Stimulated activated CD8-positive, alpha-beta memory T cell treated with anti-CD3 and anti-CD28 coated beads, Interleukin-2, amount 100 ng/mL, for 48 hours (primary cell): ENCODE results near the gene CCDC9B.

ENCODE experiments used
- DNase-seq, 2 donors: peaks; one replicate each; pipeline ENCODE4 v3.0.0-alpha.2; 2020; ENCODE audit warnings: low read depth in 2 of 2

Gene CCDC9B

DNA sequence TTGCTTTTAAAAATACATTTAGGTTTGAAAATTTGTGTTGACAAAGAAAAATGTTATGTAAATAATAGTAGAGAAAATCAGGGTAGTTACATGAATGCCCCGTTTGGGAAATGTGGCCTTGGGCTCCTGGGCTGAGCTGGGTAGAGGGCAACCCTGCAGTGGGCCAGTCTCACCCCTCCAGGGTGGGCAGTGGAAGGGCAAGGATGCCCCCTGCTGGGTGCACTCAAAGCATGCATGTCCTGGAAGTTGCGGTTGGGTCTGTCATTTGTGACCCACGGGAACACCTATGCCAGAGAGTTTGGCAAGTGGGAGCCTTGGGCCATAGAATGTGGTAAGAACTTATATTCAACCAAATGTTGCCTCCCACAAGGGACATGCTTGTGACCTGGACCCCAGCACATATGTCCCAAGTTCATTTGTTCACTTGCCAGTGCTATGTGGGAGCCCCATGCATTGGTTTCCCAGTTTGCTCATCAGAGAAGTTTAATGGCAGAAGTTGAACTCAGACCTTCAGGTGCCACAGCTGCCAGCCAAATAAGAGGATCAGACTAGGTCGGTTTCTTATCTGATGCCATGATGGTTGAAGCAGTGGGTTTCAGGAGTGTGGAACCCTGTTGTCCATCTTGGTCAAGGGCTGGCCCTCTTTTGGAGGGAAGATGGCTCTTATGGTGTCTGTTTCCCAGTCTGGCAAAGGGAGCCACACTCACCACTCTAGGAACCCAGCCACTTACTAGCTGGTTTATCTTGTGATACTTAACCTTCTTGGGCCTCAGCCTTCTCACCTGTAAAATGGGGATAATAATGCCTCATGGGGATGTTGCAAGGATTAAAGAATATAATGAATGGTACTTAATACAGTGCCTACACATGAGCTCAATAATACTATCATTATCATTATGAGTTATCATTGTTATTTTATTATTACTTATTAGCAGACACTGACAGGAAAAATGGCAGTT, 30.5 kb downstream of the CCDC9B start:
- DNase-seq: peak; percentile 49 to 55

DNA sequence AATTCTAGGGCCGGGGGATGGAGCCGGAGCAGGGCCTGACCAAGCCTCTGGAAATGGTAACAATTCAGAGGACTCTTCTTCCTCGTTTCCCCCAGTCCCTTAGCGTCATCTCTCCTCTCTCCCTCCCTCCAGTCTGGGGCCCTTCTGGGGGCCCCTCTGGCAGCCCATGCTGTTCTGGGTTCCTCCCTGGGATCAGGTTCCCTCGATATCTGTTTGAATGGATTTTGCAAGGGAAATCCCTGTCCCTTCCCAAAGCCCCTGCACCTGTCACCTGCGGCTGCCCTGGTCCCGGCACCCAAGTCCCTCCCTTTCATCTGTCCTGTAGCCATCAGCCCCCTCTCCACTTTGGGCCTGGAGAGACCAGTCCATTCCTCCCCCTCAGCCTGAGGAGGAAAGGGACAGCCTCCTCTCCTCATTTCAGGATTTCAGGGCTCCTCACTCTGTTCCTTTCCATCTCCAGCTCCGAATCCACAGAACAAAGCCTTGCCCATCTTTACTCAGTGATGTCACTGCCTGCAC, 31.3 kb downstream of the CCDC9B start:
- no peak for DNase-seq

DNA sequence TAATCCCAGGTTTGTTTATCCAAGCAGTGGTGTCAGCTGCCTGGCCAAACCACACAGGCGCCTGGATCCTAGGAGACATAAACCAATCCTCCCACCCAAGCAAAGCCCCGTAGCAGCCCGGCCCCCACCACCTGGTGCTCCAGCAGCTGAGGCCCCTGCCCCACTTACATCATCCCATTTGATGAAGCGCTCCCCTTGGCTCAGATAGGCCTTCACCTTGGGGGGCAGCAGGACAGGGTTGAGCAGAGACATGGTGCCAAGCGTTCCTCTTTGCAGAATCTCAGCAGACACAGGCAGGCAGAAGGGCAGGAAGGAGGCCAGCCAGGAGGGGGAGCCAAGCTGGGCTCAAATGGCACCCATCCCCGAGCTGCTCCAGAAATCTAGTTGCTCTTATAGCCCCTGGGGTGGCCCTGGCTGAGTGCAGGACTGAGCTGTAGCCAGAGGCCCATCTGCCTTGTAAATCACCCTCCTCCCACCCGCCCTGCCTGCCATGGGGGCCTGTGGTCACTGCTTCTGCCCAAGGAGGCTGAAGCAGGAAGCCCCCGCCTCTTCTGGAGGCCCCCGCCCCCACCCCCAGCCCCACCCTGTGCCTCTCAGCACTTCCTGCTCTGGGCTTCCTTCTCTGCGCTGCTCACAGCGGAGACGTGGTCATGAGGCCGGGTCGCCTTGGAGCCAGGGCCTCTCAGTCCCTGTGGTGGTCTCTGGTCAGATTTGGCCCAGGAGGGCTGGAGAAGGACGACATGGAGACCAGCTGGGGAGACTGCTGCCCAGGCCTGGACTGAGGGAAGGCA, 33.1 kb downstream of the CCDC9B start, which contains the start of gene PLCB2:
Gene PLCB2 (minus strand): TSS at position 515 of the 791 bp plus-strand sequence. CDS start 263 bp downstream, at position 252.
- DNase-seq: peak; percentile 30 to 51

DNA sequence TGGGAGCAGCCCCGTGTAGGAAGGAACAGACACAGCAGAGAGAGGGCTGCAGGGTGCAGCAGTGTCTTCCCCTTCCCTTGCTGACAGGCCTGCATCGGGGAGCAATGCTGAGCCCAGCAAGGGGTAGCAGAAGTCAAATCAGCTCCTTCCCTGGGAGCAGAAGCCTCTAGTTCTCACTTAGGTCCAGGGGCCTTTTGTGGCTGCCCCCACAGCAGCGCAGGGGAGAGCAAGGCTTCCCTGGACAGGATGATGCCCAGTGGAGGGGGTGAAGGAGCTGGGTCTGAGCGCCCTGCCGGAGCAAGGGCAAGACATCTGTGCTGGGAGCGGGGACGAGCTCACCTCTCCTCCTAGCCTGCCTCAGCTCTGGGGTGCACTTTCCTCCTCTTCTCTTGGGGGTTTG, 33.8 kb downstream of the CCDC9B start:
- no peak for DNase-seq

DNA sequence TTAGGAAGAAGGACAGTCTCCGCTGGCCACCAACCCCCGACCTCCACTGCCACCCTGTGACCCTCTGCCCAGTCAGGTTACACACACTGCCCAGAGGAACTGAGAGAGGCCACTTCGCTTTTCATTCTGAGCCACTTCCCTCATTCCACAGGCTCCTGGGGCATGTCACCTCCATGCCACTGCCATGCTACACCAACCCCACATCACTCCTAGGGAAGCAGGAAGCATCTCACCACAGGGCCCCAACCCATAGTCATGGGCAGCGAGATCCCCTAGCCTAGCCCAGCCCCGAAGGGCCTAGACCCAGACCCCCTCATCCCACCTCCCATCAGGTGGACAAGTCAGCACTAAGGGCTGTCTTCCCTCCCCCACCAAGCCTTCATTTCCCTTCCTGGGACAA, 34.4 kb downstream of the CCDC9B start:
- no peak for DNase-seq

DNA sequence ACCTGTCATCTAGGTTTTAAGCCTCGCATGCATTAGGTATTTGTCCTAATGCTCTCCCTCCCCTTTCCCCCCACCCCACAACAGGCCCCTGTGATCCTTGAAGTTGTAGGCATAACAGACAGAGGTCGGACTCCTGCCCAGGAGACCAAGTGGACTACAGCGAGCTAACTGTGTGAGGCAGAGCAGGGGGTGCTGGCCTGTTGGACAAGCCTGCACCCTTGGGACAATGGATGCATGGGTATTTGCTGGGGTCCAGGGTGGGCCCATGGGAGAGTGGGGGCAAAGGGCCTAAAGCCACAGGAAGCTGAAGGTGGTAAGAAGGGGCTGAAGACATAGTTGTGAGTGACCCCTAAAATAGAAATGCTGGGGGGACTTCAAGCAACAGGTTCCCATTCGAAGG, 35.5 kb downstream of the CCDC9B start:
- DNase-seq: no peak

DNA sequence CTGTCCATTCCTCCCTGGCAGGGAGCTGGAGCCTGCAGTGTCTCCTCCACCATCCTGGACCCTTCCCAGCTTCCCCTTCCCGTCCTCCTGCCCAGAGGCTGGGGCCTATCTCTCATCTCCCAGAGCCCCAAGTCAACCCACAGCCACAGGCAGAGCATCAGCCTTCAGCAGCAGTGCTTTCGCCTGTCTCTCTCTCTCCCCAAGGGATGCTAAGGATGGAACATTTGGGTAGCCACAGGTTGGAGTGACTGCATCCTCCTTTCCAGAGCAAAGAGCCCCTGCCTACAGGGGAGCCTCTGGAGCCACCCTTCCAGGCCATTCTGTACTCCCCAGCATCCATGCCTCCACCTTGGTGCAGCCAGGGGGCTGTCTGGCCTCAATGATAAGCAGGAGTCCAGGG, 37.2 kb downstream of the CCDC9B start:
- DNase-seq: no peak

DNA sequence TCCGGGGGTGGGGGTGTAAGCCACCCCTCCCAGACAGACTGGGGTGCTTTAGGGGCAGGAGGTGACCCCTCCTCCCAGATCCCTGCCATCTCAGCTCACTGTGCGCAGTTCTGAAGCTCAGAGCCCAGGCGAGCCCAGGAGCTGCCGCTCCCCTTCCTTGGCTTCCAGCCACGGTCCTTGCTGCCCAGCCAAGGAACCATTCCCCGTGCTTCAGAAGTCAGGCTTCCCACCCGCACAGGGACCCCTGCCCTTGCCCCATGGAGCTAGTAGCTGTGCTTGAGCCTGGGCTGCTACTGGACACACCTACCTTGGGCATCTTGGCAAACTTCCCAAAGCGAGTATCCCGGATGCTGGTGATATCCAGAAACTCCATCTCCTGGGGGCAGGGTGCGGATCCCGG, 37.8 kb downstream of the CCDC9B start:
- no peak for DNase-seq

DNA sequence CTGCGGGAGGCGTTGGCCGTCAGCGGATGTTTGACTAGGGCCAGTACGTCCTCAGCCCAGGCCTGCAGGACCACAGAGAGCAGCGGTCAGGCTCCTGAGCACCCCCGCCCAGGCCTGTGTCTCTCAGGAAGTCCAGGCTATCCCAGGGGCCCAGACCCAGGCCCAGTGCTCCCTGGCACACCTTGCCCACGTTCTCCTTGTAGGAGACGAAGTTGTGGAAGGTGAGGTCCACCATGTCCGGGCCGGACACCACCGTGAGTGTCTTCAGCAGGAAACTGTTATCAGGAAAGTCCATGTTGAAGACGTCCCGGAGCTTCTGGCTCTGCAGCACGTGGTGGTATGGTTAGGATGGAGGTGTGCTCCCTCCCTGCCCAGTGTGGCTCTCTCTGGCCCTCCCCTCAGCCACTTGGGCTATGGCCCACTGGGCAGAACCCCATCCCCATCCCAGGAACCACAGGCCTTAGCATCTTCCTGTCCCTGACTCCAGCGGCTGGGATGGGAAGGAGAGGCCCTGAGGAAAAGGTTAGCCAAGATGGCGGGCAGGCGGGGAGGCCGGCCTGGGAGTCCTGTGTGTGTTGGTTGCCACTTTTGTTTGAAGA, 38.4 kb downstream of the CCDC9B start:
- no peak for DNase-seq

DNA sequence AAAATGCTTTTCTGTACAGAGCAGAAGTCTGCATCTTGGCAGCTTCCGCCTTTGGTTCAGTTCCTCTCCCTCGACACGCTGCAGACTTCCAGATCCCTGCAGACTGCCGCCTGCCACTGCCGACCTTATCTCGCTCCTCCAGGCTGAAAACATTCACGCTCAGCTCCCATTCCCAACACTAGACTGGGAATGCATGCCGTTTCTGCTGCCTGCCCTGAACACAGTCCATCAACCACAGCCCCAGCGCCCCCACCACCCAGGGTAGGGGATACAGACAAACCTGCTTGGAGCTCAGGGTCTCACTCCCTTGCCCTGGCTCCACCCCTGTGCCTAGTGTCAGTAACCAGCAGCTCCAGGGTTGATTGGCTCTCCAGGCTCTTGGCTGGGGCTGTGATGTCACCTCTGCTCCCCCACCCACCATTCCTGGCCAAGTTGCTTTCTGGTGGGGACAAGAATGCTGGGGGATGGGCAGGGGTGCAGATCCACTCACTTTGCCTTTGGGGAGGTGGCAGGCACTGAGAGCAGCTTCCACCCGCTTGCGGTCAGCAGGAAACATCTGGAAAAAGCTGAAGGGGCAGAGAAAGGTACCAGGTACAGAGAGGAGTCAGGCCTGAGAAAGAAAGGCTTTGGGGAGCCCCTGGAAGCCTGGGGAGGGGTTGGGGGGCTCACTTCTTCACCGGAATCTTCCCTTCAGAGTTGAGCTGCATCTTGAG, 39.1 kb downstream of the CCDC9B start:
- no peak for DNase-seq

DNA sequence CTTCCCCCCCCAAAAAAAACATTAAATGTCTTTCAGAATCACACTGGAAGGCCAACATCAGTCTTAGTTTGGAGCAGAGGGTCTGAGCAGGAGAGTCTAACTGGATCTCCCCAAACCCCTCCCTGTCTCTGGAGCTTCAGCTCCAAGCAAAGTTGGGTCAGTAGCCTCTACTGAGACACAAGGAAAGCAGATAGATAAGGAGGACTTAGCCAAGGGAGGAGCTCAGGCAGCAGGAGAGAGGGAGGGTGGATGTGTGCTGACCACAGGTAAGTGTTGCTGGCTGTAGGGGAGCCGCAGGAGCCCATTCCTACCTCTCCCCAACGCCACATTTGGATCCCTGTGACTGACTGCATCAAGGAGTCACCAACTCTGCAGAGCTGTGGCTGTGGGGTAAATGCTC, 40.0 kb downstream of the CCDC9B start:
- DNase-seq: no peak

DNA sequence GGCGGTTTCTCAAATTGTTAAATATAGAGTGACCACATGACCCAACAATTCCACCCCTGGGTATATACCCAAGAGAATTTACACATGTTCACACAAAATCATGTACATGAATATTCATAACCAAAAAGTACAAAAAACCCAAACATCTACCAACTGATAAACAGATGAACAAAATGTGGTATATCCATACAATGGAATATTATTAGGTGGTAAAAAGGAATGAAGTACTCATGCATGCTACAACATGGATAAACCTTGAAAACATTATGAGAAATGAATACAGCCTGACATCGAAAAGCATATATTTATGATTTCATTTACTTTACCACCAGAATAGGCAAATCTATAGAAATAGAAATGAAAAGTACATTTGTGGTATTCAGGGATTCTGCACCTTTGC, 40.4 kb downstream of the CCDC9B start:
- no peak for DNase-seq

DNA sequence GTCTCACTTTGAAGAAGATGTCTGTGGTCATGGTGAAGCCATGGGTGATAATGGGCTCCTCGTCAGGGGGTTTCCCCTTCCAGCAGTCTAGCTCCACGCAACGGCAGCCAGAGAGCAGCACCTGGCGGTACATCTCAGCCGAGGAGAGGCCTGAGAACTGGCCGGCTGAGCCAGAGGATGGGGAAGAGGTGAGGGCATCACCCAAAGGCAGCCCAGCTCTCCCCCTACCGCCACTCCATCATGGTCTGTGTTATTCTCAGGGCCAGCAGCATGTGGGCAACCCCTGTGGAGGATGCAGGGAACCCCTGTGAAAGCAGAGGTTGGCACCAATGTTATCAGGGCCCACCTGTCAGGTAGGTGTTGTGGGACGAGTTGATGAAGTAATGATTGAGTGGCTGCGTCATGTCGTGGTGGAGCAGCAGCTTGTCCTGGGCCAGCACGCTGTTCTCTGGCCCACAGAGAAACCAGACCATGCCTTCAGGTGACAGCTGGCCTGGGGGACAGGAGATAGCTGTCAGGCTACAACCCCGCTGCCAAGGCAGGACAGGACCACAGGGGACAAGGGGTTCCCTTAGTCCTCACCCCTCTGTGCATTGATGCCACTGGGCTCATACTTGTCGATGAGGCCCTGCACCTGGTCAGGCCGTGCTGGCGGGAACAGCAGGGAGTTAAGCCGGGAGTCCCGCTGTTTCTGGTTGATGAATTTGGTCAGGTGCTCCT, 42.4 kb downstream of the CCDC9B start:
- DNase-seq: no peak

DNA sequence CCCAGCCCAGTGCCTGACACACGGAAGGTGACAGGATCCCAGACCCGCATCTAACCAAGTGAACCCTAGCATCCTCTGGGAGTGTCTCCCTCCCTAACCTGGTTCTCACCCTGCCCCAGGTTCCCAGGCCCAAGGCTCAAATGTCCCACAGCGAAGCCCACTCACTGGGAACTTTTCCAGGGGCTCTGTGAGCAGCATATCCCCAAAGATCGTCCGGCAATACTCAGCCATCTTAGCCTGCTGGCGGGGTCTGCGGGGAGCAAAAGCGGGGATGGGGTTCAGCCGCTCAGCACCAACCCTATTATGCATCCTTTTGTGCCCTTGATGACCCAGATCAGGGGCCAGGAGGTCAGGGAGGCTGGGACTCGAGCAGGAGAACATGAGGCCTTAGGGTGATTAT, 43.4 kb downstream of the CCDC9B start:
- DNase-seq: no peak

DNA sequence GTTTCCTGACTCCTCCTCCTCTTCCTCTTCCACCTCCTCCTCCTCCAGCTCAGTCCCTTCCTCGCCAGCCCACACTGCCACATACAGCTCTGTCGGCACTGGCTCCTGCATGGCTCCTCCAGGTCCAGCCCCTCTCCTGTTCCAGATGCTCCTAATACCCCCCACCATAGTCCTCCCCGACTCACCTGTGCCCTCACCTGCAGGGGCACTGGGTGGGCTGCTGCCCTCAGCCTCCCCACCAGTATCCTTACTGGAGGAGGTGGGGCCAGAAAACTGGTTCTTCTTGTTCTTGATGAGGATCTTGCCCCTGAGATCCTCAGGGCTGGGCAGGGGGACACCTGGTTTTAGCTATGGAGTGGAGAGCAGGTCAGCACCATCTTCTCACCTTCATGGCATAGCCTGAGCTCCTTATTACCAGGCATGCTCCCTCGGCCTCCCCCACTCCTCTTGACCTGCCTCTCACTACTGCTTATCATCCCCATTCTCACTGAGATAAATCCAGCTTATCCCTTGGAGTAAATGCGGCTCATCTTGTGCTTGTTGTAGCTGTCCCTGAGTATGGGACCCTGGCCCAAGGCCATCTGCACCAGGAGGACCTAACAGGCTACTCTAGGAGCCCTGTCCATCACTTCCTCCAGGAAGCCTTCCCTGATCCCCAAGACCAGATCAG, 44.0 kb downstream of the CCDC9B start:
- no peak for DNase-seq

DNA sequence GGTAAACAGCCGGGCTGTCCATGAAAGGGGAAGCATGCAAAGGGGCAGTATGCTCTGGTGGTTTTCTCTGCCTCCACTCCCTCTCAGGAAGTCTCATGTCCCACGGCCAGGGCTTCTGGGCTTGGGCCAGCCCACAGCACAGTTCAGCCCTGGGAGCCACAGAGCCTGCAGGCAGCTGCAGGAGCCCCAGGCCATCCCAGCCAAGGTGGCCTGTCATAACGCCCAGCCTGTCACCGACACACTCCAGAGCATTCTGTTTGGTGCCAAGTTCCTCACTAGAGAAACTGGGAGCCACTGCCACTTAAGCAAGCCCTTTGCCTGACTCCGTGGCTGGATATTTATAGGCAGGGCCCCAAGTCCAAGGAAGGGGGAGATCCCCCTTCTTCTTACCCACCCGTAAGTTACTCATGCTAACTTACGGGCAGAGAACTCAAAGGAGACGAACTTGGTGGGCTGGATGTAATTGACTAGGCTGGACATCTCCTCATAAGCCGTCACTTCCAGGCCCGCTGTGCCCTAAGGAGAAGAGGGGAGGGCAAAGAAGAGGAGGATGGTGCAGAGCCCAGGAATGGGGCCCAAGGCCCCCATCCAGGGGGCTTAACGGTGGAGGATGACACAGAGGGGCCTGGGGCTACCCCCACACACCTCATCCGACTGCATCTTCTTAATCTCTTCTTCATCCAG, 44.7 kb downstream of the CCDC9B start:
- DNase-seq: no peak

DNA sequence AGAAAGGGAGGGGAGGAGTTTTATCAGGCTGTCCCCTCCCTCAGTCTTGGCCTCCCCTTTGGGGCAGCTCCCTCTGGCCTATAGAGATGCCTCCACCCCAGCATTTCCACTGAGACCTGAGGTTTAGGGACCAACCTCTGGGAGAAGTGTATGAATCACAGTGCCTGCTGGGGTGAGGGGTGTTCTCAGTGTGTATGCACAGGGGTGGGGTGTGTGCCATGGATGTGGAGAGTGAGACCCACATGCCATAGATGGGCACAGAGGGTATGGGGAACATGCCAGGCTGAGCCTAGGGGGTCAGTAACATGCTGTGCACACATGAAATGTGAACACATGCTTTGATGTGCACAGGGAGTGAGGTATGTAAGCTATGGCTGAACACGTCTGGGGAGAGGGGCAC, 45.4 kb downstream of the CCDC9B start:
- no peak for DNase-seq

DNA sequence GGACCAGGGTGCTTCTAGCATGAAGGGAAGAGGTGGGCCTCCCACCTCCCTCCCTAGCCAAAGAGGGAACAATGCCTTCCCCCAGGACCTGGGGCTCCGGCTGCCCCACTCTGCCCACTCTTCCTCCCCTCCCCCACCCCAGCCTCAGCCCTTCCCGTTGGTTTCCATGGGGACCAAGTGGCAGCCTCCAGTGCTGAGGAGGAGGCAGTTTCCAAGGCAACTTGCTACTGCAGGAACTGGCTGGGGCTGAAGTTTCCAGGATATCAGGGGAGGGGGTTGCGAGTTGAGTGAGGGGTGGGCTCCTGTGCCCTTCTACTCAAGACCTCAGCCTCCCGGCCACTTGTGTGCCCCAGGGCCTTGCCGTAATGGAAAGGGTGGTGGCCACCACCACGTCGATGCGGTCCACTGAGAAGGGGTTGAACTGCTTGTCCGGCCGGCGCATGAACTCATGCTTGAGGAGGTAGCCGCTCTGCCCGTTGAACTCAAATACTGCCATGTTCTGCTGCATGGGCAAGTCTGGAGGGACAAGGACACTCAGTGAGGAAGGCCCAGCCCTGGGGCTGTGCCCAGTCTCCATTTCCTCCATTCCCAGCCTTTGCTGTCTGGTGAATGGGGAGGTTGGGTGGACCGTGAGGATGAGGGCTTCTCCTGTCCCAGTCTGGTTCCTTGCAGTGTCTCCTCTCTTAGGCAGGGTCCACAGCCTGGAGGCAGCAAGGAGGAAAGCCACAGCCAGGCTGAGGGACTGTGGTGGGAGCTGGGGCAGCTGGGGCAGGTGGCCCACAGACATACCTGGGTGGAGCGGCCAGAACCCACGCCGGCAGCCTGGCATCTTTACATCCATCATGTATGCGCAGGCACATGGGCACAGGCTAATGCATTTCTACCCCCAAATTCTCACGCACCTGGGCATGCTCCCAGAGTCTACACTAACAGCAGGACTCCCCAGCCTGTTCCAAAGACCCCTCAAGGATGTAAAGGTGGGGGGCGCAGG, 46.5 kb downstream of the CCDC9B start:
- DNase-seq: no peak
